ENCODE data around the gene FBXL14.

GRCh38 chr12:1584326-1584725, 10.1 kb downstream of the FBXL14 start:
- TF ChIP-seq EZH2 (IDR thresholded peaks at IDR 0.05; ENCODE audit: insufficient read depth, poor library complexity, severe bottlenecking), result no peak
- no peak for TF ChIP-seq EZH2phosphoT487 (IDR thresholded peaks at IDR 0.05; ENCODE audit: insufficient read depth, low read depth)

All from GM23248 (cell line).